Skin of body (tissue), 2 donors: ENCODE measurements around the gene IQSEC3. TPM values are rescaled to one million over a fixed set of nuclear protein-coding genes. Genes with fewer than 3 reads are reported as not detected.
"Not testable (repeated sequence)": the region's sequence is repeated elsewhere in the genome, so short reads cannot be mapped to it uniquely, and the experiment has no call there.

ENCODE experiments used
- DNase-seq: peaks from one replicate; lab custom pipeline; 2025; lab: John Stamatoyannopoulos, UW
- total RNA-seq: library from RNA; depleted of rRNA; stranded (reverse); fragments of >200 nt; gene quantifications from one replicate; pipeline ENCODE4 v1.2.3, GENCODE V29; 2014

IQSEC3 gene
- total RNA-seq, 1 donor from 2014 or later: 2.5 TPM

GRCh38 chr12:52902-53734, 13.4 kb upstream of the IQSEC3 start:
- not testable (repeated sequence) for DNase-seq

DNA sequence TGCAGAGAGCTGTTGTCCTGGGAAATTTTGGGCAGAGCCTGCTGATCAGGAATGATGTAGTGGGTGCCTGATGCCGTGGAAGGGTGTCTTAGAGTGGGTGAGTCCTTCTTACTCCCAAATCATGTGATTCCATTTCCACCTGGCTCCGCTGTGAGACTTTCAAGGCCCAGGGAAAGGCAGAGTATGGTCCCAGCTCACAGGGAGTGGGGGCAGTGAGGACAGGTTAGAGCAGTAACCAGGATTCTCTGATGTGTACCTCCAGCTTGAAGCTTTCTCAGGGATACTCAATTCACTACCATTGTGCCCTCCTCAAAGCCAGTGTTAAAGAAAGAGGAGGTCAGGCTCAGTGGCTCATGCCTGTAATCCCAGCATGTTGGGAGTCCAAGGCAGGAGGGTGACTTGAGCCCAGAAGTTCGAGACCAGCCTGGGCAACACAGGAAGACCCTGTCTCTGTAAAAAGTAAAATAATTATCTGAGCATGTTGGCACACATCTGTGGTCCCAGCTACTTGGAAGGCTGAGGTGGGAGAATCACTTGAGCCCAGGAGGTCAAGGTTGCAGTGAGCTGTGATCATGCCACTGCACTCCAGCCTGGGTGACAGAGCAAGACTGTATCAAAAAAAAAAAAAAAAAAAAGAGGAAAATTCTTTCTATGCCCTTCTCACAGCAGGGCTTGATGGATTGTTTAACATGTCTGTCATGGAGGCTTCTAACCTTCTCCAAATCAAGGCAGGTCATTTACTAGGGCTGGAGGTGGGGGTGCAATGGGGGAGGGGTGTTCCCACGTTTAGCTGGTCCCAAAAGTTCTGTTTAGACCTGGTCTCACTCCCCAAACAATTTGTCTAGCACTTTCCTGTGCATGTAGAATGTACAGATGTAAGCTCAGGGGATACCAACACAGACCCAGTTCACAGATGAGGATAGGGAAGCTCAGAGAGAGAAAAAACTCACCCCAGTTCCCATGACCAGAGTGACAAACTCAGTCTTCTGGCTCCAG, 12.5 kb upstream of the IQSEC3 start:
- DNase-seq: no peak

DNA sequence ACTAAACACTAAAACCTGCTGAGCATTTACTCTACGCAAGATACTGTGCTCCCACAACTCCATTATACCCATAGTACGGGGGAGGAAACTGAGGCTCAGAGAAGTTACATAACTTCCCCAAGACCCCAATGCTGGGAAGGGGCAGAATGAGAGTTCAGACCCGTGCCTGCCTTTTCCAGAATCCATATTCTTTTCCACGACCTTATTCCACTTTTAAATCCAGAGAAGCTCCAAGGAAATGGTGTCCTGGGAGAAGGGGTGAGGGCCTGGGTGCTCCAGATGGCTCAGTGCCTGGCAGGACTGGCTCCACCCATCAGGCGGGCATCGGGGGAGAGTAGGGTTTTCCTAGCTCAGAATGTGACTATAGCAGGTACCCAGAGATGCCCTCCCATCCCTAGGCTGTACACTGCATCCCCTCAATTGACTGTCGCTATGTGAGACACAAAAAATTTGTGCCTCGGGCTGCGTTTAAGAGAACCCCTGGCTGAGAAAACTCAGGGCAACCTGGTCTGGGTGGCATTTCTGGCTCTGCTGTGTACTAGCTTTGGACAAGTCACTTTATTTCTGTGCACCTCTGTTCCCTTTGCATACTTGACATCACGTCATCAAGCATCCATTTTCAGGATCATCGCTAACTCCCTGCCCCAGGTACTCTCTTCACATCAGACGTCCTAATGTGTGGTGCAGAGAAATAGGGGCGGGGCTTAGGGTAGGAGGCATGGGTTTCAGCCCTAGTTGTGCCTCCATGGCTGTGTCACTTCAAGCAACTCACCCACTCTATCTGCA, 11.6 kb upstream of the IQSEC3 start:
- no peak for DNase-seq

- no peak for DNase-seq
Measured at GRCh38 chr12:56683-57346, 9.8 kb upstream of the IQSEC3 start.

DNA sequence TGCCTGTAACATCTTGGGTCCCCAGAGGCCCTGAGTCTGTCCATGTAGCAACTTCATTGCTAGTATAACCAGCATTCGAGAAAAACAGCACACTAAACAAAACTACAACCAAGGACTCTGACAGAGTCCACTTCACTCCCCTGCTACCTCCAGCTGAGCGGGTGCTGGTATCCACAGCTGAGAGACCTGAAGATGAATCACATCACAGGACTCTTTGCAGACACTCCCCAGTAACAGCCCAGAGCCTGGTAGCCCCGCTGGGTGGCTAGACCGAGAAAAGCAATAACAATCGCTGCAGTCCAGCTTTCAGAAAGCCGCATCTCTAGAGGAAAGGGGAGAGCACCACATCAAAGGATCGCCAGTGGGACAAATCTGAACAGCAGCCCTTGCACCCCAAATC, 9.0 kb upstream of the IQSEC3 start:
- no peak for DNase-seq

- no peak for DNase-seq
Measured at GRCh38 chr12:58832-59231, 7.7 kb upstream of the IQSEC3 start.

- DNase-seq: not testable (repeated sequence)
Measured at GRCh38 chr12:61845-62244, 4.7 kb upstream of the IQSEC3 start.

- DNase-seq: not testable (repeated sequence)
Measured at GRCh38 chr12:65491-66063, 990 bp upstream of the IQSEC3 start.

- not testable (repeated sequence) for DNase-seq
Measured at GRCh38 chr12:66782-67504, 376 bp downstream of the IQSEC3 start.

DNA sequence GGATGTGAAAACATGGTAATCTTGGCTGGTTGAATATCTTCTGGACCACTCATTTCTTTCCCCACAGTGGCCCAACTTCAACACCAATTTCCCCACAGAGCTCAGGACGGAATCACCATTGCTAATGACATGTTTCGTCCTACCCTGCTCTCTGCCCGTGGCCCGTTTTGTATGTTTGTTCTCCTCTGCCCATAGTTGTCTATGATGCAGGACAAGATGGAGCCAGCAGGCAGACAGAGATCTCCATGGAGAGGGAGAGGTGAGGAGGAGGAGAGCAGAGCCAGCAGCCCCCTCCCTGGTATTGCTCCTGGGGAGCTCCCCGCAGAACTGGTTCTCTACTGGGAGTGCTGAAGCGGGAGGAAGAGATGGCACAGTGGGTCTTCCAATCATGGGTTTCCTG, 3.1 kb downstream of the IQSEC3 start:
- not testable (repeated sequence) for DNase-seq

- DNase-seq: not testable (repeated sequence)
Measured at GRCh38 chr12:70541-70940, 4.0 kb downstream of the IQSEC3 start.

- DNase-seq: not testable (repeated sequence)
Measured at GRCh38 chr12:72018-72417, 5.5 kb downstream of the IQSEC3 start.

DNA sequence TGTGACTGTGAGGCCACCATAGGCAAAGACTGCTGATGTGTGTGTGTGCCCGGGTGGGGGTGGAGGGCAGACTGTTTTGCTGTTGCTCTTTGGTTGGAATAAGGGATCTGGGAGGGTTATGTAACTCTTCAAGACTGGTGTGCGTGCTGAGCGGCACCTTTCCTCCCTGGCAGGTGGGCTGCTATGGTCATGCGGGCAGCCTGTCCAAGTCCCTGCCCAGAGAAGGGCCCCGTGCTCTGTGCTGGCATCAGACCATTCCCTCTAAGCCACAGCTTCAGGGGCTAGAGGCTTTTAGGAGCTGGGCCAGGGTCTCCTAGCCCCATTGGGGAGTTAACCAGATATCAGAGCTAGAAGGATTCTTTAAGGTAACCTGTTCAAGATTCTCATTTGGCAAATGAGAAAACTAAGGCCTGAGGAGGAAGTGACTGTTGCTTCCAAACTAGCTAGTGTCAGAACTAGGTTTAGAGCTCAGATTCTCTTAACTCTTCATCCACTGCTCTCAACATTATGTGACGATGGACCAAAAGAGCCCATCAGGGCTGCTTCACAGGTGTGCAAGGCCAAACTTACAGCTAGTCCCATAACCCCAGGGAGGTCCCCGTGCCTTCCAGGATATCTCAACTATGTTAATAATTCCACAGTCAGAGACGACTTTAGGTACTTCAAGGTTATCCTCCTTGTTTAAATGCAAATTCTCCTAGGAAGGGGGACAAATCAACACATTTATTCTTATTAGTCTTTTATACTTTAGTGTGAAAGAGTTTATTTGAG, 8.0 kb downstream of the IQSEC3 start:
- not testable (repeated sequence) for DNase-seq

DNA sequence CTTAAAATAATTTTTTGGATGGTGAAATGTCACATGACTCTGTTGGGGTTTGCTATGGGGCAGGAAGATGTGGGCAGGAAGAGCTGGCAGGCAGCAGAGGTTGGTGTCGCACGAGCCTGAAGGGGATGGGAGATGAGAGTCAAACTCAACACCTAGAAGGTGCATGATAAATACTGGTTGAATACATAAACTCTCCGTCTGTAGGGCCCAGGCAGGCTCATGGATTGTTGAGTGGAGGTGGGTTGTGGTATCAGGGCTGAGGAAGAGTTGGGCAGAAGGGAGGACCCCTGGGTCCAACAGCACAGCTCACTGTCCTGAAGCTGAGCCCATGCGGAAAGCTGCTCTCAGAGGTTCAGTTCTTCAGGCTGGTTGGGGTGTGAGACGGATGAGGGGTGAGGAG, 9.0 kb downstream of the IQSEC3 start:
- not testable (repeated sequence) for DNase-seq

DNA sequence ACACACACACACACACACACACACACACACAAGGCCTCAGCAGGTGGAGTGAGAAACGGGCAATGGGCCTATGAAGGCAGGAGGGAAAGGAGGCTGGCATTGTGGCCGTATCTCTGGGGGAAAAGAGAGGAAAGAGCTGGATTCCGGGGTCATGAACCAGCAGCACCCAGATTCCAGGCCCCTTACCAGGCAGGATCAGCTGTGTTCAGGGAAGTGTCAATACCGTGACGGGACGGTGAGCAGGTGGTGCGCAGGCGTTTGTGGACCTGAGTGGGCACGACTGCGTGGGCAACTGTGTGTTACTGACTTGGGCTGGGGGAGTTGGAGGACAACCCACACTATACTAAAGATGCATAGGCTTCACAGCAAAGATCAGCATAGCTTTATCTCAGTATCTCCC, 9.5 kb downstream of the IQSEC3 start:
- DNase-seq: not testable (repeated sequence)

- DNase-seq: not testable (repeated sequence)
Measured at GRCh38 chr12:76551-76950, 10.0 kb downstream of the IQSEC3 start.

GRCh38 chr12:77101-77719, 10.6 kb downstream of the IQSEC3 start:
- not testable (repeated sequence) for DNase-seq

DNA sequence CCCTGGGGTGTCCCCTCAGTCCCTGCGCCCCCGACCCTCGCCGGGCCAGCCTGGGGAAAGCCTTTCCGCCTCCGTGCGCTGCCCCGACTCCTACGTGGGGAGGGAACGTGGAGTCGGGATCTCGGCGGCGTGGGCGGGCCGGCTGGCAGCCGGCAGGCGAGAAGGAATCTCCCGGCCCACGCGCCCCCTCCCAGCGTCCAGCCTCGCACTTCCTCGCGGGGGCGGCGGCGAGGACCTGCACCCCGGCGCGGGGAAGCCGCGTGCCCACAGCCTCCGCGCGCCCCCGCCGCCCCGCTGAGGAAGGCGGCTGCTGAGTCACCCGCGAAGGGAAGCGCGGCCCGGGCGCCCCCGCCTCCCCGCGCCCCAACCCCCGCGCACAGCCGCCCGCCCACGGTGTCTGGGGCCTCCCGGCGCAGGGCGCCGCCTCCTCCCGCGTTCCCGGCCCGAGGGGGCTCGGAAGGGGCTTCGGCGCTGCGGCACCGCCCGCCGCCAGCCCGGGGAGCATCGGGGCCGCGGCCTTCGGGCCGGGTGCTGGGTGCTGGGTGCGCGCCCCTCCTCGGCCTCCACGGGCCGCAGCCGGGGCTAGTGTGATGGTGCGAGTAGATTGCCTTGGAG, 11.3 kb downstream of the IQSEC3 start:
- DNase-seq: not testable (repeated sequence)
